GM12873 (cell line): ENCODE measurements around the gene ATP1B2.

ENCODE experiments used
- TF ChIP-seq, protein P1 (sequence below): IDR thresholded peaks from 2 replicates; pipeline ENCODE4 v1.5.1; 2012; ENCODE audit warnings: low read depth, mild to moderate bottlenecking, moderate library complexity, low read length, control low read depth; ENCODE audit not compliant: insufficient read depth; ENCODE audit errors: missing control alignments

The ATP1B2 gene

GRCh38 chr17:7703584-7704479, 53.1 kb downstream of the ATP1B2 start:
- TF ChIP-seq, protein P1, sequence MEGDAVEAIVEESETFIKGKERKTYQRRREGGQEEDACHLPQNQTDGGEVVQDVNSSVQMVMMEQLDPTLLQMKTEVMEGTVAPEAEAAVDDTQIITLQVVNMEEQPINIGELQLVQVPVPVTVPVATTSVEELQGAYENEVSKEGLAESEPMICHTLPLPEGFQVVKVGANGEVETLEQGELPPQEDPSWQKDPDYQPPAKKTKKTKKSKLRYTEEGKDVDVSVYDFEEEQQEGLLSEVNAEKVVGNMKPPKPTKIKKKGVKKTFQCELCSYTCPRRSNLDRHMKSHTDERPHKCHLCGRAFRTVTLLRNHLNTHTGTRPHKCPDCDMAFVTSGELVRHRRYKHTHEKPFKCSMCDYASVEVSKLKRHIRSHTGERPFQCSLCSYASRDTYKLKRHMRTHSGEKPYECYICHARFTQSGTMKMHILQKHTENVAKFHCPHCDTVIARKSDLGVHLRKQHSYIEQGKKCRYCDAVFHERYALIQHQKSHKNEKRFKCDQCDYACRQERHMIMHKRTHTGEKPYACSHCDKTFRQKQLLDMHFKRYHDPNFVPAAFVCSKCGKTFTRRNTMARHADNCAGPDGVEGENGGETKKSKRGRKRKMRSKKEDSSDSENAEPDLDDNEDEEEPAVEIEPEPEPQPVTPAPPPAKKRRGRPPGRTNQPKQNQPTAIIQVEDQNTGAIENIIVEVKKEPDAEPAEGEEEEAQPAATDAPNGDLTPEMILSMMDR: no peak

GRCh38 chr17:7704601-7705268, 54.0 kb downstream of the ATP1B2 start, which contains the start of gene EFNB3:
TSS of gene EFNB3 (plus strand) at chr17:7705202. CDS start at chr17:7705599, 397 bp downstream.
- TF ChIP-seq, protein P1: no peak

GRCh38 chr17:7705269-7706255, 54.8 kb downstream of the ATP1B2 start:
- TF ChIP-seq, protein P1: no peak

DNA sequence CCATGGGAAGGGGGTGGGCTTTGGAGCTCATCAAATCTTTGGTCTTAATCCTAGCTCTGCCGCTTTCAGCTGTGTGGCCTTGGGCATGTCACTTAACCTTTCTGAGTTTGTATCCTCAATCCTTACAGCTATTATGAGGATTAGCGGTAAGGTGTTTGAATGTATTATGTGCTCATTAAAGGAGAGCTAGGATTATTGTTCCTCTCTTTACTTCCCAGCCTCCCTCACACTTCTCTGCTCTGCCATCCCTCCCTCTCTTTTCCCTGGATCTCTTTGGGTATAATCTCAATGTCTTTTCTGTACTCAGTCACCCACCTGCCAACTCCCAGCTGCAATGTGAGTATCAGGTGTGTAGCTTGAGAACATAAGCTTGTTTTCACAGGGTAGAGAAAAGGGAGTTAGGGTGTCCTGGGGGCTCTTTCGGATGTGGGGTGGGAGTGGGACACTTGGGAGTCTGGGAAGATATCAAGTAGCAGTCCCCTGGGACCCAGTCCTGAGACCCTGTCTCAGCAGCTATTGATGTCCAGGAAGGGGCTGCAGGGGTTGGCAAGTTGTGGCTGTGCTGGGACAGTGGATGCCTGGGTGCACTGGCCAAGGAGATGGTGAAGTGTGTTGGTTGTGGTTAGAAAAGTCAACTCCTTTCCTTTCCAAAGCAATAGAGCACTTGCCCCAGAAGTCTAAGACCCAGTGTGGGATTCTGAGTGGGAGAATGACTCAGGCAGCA, 56.1 kb downstream of the ATP1B2 start:
- TF ChIP-seq, protein P1: no peak
